ENCODE data around the gene PDIA2.
A peak's percentile ranks its signal among the peaks of the same experiment; 100 is the strongest.

Gene PDIA2

DNA sequence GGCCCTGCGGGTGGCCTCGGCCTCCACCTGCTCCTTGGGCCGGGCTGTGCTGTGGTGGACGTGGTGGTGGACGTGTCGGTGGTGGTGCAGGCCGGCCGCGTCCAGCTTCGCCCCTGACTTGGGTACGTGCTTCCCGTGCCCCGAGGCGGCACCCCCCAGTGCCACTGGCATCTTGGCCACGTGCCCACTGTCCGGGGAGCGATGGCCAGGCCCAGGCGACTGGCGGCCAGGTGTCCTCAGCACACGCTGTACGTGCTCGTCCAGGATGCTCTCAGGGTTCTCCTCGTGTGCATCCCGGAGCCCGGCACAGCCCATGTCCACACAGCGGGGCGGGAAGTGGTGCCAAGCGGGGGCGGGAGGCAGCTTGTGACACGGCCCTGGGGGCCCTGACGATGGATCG is 14.9 kb downstream of the PDIA2 start:
- no peaks in the 10 kb centered on the region for H3K9me3 ChIP-seq
- H3K36me3 ChIP-seq, result no peaks in the 10 kb centered on the region; the same call in 1 of the 2 replicates
- no peak overlapping the region for H3K4me3 ChIP-seq (ENCODE audit: low read depth, low read length)
- TF ChIP-seq, protein P1, sequence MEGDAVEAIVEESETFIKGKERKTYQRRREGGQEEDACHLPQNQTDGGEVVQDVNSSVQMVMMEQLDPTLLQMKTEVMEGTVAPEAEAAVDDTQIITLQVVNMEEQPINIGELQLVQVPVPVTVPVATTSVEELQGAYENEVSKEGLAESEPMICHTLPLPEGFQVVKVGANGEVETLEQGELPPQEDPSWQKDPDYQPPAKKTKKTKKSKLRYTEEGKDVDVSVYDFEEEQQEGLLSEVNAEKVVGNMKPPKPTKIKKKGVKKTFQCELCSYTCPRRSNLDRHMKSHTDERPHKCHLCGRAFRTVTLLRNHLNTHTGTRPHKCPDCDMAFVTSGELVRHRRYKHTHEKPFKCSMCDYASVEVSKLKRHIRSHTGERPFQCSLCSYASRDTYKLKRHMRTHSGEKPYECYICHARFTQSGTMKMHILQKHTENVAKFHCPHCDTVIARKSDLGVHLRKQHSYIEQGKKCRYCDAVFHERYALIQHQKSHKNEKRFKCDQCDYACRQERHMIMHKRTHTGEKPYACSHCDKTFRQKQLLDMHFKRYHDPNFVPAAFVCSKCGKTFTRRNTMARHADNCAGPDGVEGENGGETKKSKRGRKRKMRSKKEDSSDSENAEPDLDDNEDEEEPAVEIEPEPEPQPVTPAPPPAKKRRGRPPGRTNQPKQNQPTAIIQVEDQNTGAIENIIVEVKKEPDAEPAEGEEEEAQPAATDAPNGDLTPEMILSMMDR (IDR thresholded peaks at IDR 0.05; ENCODE audit: low read depth, low read length), result no peak
- no peaks in the 10 kb centered on the region for H3K27me3 ChIP-seq
- no peaks in the 10 kb centered on the region for H3K4me1 ChIP-seq
- no peak for DNase-seq

GRCh38 chr16:301235-301634 is 18.3 kb downstream of the PDIA2 start:
- Histone ChIP-seq H3K27me3 (no peaks in the 10 kb centered on the region), H3K36me3 (no peaks in the 10 kb centered on the region; the same call in 1 of the 2 replicates), H3K4me3 (ENCODE audit: low read depth, low read length) (no peak overlapping the region), H3K4me1 (no peaks in the 10 kb centered on the region), H3K9me3 (no peaks in the 10 kb centered on the region)
- TF ChIP-seq, protein P1 (IDR thresholded peaks at IDR 0.05; ENCODE audit: low read depth, low read length), result no peak
- no peak for DNase-seq

DNA sequence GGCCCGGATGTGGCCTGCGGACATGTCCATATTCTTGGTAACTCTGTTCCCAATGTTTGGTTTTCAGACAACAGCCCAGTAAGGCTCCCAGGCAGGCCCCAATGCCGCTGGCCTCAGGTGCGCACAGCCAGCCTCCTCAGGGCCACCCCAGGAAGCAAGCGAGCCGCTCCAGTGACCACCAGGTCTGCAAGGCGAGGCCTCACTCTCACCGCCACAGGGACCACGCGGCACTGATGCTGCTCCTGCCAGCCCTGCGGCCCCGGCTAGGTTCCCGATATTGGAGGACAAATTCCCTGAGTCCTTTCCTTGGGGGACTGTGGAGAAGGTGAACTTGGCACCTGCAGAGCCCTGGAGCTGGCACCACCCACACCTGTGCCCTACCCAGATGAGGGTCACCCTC is 19.0 kb downstream of the PDIA2 start:
- no peak for DNase-seq
- no peaks in the 10 kb centered on the region; the same call in 1 of the 2 replicates for H3K36me3 ChIP-seq
- no peaks in the 10 kb centered on the region for H3K4me1 ChIP-seq
- H3K4me3 ChIP-seq (ENCODE audit: low read depth, low read length), result no peak overlapping the region
- TF ChIP-seq, protein P1 (IDR thresholded peaks at IDR 0.05; ENCODE audit: low read depth, low read length), result no peak
- H3K27me3 ChIP-seq, result no peaks in the 10 kb centered on the region
- H3K9me3 ChIP-seq, result no peaks in the 10 kb centered on the region

- TF ChIP-seq, protein P1 (IDR thresholded peaks at IDR 0.05; ENCODE audit: low read depth, low read length), result peak; percentile 22; the same call in 1 of the 2 replicates
- H3K4me1 ChIP-seq, result no peaks in the 10 kb centered on the region
- no peaks in the 10 kb centered on the region for H3K9me3 ChIP-seq
- H3K36me3 ChIP-seq, result no peaks in the 10 kb centered on the region; the same call in 1 of the 2 replicates
- no peak for DNase-seq
- no peaks in the 10 kb centered on the region for H3K27me3 ChIP-seq
- H3K4me3 ChIP-seq (ENCODE audit: low read depth, low read length), result no peak overlapping the region
These were observed 21.0 kb downstream of the PDIA2 start for GRCh38 chr16:303760-304505.

DNA sequence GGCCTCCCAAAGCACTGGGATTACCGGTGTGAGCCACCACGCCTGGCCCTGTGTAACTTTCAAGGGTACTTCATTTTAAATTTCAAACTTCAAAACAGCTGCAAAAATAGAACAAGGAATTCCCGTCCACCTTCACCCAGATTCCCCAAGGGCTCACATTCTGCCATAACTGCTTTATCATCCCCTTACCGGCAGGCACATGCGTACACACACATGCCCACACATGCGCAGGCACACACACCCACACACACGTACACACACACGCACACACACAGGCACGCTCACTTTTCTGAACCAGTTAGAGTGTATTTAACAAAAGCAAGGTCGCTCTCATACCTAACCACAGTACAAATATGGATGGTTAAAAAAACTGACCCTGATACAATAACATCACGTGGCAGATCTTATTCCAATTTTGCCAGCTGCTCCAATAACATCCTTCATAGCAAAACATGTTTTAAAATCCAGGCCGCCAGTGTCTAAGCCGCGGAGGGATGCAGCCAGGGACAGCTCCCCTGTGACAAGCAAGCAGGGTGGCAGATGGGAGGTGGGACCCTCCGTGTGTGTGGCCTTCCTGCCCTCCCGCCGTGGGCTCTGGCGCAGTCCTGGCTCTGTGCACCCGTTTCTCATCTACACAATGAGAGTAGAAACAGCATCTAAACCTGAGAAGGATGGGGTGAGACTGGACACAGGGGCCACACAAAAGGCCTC is 23.1 kb downstream of the PDIA2 start:
- no peaks in the 10 kb centered on the region; the same call in 1 of the 2 replicates for H3K36me3 ChIP-seq
- no peaks in the 10 kb centered on the region for H3K27me3 ChIP-seq
- TF ChIP-seq, protein P1 (IDR thresholded peaks at IDR 0.05; ENCODE audit: low read depth, low read length), result no peak
- no peaks in the 10 kb centered on the region for H3K9me3 ChIP-seq
- no peaks in the 10 kb centered on the region for H3K4me1 ChIP-seq
- H3K4me3 ChIP-seq (ENCODE audit: low read depth, low read length), result no peak overlapping the region
- no peak for DNase-seq

- no peaks in the 10 kb centered on the region for H3K27me3 ChIP-seq
- no peak overlapping the region for H3K4me3 ChIP-seq (ENCODE audit: low read depth, low read length)
- DNase-seq, result no peak
- no peaks in the 10 kb centered on the region; the same call in 1 of the 2 replicates for H3K36me3 ChIP-seq
- no peaks in the 10 kb centered on the region for H3K9me3 ChIP-seq
- H3K4me1 ChIP-seq, result no peaks in the 10 kb centered on the region
- TF ChIP-seq, protein P1 (IDR thresholded peaks at IDR 0.05; ENCODE audit: low read depth, low read length), result no peak
These were observed 24.0 kb downstream of the PDIA2 start for GRCh38 chr16:306911-307370.
